GM18519 (cell line): ENCODE data around the gene CDH20.

Source experiments
- ATAC-seq: cut with Tn5 transposase; IDR thresholded peaks from one replicate; pipeline ENCODE4 v1.9.1; 2021; ENCODE audit warnings: mild to moderate bottlenecking, moderate library complexity; ENCODE audit not compliant: unreplicated experiment, low FRiP score

The CDH20 gene

GRCh38 chr18:61333271-61333745, at the start of gene CDH20:
CDH20 (plus strand) TSS chr18:61333430.
- ATAC-seq, result no peak

DNA sequence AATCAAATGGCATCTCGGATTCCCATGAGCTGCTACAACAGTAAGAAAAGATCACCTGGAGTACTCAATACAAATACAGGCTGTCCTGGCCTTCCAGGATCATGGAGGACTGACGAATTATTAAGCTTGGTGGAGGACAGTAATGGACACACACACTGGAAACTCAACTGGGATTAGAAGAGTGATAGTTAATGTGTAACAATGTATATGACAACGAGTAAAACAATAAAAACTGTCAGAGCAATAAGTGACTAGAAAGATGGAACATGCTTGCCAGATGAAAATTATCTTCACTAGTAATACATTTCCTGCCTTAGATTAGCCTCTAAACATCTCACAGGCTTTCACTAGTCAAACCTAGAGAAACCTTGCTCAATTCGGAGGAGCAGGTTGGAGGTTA, 49.2 kb upstream of the CDH20 start:
- ATAC-seq, result no peak

- ATAC-seq, result no peak
Measured at GRCh38 chr18:61285777-61286176, 47.5 kb upstream of the CDH20 start.

GRCh38 chr18:61286867-61287266, 46.4 kb upstream of the CDH20 start:
- no peak for ATAC-seq

DNA sequence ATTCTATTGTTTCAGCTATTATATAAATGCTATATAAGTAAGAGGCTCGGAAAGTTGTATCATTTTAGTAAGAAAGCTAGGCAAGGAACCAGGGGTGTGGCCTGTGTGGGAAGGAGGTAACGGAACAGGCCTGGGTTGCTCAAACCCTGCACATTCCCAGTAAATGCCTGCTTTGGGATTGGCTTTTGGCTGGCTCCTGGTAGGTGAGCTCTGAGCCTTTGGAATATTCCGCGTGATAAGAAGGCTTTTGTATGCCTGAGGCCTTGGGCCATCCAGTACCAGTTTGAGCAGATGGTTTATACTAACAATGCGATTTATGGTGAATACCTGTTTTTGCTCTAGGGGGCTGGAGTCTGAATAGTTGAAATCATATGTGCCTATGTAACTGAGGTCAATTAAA, 42.6 kb upstream of the CDH20 start:
- no peak for ATAC-seq

GRCh38 chr18:61292280-61293035, 40.8 kb upstream of the CDH20 start:
- no peak for ATAC-seq

- no peak for ATAC-seq
Measured at GRCh38 chr18:61295153-61295552, 38.1 kb upstream of the CDH20 start.

DNA sequence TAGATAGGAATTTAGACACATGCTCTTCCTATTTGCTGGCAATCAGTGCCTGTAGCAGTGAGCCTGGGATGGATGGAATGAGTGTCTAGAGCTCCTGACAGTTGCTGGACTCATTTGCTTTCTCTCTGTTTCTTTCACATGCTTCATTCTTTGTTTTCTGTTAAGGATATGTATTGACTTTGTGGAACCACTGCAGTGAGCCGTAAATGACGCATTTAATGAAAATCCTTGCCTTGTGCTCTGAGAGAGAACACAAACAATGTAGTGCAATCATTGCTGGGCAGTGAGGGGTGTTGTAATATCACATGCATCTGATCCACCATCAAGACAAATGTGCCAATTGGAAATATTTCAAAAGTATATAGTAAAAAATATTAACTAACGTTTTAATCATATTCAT, 25.2 kb upstream of the CDH20 start:
- no peak for ATAC-seq

DNA sequence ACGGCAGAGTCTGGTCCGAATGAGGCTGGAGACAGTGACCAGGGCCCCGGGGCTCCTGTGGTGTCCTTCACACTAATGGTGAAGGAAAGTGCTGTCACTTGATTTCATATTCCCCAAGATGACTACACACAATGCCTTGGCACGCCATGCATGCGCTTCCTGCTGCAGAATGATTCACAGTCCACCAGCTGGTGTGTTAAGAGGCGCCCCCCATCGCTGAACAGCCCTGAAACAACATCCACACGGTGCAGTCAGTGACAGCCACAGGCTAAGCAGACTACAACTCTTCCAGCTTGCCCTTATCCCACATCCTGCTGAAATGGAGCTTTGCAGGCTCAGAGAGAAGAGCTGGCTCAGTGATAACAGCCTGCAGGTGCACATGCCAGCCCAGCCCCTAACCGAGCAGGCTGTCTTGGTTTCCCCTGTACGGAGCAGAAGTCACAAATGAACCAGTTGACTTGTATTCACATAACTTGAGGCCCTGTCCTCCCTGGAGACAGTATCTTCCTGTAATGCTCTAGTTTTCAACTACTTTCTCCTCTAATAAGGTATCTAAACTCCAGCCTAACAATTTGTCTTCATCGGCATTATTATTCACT, 24.3 kb upstream of the CDH20 start:
- no peak for ATAC-seq

DNA sequence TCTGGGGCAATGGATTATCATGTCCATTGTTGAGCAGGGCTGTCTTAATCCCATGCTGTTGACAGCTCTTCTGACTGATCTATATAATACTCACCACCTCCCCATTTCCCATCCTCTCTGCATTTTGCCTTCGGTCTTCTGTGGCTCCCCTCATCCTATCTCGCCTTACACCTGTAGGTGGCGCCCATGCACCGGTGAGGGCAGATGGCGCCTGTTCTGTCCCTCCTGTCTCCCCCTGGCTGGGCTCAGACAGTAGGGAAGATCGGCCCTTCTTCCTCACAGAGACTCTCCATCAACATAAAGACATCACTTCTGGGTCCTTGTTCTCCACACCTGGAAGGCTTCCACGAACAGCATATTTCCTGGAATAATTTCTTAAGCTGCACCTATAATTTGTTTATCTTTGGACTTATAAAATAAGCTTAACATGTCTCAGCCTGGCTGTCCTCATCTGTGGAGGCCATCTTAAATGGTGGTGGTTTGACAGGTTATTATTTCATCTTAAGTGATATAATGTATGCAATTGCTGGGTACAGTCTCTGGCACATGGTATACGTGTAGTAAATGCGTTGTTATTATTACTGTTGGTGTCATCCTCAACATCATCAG, 10.9 kb upstream of the CDH20 start:
- peak; percentile 95 for ATAC-seq

GRCh38 chr18:61323951-61324350, 9.3 kb upstream of the CDH20 start:
- ATAC-seq, result no peak

DNA sequence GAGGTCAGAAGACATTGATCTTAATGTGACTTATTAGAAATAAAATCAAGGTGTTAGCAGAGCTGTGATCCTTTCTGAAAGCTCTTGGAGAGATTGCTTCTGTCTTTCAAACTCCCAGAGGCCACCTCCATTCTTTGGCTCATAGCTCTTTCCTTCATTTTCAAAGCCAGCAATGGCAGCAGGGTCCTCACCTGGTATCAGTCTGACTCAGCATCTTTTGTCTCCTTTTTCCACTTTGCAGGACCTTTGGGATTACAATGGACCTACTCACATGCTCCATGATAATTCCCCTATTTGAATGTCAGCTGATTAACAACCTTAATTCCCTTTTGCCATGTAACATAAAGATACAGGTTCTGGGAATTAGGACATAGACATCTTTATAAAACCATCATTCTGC, 6.8 kb upstream of the CDH20 start:
- ATAC-seq, result no peak

GRCh38 chr18:61329398-61329797, 3.8 kb upstream of the CDH20 start:
- ATAC-seq, result no peak

- no peak for ATAC-seq
Measured at GRCh38 chr18:61331051-61331450, 2.2 kb upstream of the CDH20 start.

- no peak for ATAC-seq
Measured at GRCh38 chr18:61333746-61334490, 688 bp downstream of the CDH20 start.

DNA sequence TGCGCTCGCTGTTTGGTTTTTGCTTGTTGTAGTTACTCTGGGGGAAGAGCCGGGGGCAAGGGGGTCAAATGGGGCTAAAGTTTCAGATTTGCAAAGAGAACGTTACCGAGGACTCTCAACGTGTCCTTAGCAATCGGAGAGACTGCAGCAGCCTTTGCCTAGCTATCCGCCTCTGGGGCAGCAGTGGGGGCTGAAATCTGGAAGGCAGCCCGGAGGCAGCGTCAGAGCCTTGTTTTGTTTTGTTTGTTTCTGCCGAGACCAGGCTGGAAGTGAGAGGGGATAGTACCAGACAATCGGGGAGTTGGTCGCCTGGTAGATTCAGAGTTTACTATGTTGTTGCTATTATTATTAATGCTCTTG, 1.2 kb downstream of the CDH20 start:
- no peak for ATAC-seq

DNA sequence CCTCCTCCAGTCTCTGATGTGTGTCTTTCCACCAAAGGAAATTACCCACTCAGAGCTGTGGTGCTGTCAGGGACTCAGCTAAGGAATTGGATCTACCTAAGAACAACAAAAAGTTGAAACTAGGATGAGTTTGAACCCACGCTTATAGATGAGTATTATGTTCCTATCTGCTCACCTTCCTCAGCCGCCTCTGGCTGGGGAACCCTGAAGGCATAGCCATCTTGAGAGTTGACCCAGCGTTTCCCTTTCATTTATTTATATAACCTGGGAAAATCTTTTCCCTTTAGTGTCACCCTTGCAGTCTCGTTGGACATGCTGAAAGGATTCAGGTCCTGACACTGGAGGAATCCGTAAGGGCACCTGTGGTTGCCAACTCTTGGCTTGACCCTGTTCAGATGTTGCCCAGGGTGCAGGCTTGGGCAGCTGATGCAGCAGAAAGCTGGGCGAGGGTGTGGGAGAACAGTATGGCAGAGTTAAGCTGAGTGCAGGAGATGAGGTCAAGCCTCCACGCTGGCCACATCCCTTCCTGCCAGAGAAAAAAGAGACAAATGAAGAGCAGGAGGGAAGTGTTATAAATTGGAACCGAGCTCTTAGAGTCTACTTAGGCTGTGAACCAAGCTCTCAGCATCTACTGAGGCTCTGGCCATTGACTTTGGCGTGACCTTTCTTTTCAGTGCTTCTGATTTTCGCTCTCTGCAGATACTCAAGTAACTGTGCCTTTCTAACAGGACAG, 1.9 kb downstream of the CDH20 start:
- ATAC-seq, result no peak

DNA sequence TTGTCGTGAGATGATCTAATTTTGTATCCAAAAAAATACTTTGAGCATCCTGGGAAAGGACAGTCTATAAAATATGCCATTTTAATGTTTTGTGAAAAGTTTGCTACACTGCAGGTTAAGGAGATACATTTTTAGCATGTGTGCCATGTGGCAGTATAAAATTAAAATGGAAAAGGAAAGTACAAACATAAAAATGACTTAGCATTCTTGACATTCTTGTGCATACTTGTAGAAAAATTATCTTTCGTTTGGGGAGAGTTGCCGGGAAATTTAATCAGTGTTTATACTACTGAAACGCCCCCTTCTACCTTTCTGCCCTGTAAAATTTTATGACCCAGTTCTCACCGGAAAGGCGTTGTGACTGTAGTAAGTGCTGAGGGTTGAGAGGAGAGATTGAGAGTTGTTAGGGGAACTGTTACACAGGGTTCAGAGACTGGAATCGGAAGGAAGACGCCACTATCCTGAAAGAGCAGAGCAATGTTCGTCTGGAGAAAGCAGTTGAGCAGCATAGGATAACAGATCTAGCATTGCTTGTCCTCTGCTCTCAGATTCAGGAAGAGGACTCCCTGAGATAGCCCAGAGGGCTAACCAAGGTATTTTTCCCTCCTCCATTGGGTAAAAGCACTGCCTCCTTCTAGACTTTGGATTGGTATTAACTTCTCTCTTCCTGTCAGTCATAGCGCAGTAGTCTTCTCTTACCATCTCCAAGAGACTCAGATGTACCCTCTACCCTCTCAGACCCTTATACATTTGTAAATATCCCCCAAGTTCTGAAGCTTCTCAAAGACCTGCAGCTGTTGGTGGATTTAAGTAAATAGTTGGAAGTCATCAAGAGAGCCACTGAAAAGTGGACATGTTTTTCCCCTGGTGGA, 2.7 kb downstream of the CDH20 start:
- no peak for ATAC-seq

DNA sequence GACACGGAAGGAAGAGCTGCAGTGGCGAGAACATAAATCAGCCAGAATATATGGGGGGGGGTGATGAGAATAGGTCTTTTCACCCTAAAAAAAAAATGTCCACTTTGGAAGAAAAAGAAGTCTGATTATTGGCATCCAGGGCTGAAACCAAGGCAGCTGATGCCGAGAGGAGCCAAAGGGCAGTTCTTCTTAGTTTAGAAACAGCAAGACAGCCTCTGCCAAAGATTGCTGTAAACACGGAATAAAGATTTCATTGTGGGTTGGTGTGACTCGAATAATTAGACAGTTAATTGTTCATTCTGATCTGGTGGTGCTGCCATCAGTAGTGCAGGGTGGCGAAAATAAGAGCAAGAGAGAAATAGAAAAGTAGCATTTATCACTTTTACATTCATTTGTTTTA, 3.5 kb downstream of the CDH20 start:
- ATAC-seq, result no peak

GRCh38 chr18:61337527-61337926, 4.3 kb downstream of the CDH20 start:
- no peak for ATAC-seq
